HepG2 (cell line): ENCODE results near the gene CNIH3. TPM values are rescaled to one million over a fixed set of nuclear protein-coding genes. Genes with fewer than 3 reads are reported as not detected.

Experiments used
- ATAC-seq: fragments of 200-7000 bp; cut with Tn5 transposase; 3 replicates; pipeline ENCODE4 v1.9.1; 2020; ENCODE audit warnings: mild to moderate bottlenecking, moderate library complexity
- BruUV-seq: library from RNA; stranded (reverse); fragments of 400-500 nt; replicated peaks from 2 replicates; lab custom pipeline; 2021; lab: Mats Ljungman, UMichigan
- CTCF ChIA-PET: fragments of 300-600 bp; formaldehyde crosslinking; extraction: SDS; loops from one replicate; lab custom pipeline; 2021; ENCODE audit warnings: low total read pairs, inconsistent platforms, low intra/inter-chr PET ratio; lab: Yijun Ruan, JAX
- POLR2A ChIA-PET: fragments of 350-600 bp; sonication (Branson Sonifier 250); formaldehyde crosslinking; loops from one replicate; lab custom pipeline; 2020; ENCODE audit warnings: antibody characterized with exemption, inconsistent platforms; lab: Yijun Ruan, JAX
- DNase-seq: peaks from one replicate; pipeline ENCODE4 v3.0.0-alpha.2; 2015; ENCODE audit warnings: low spot score
- FAIRE-seq: peaks from 3 replicates; lab custom pipeline; 2011; peaks lifted over from hg19 to GRCh38; lab: Jason Lieb, UNC
- H2AFZ ChIP-seq: one replicate; pipeline ENCODE4 v1.6.1; 2011; ENCODE audit warnings: low read length, inconsistent platforms
- H3K27ac ChIP-seq: fragments of 300-600 bp; 3 replicates; pipeline ENCODE4 v1.8.0; 2011; ENCODE audit warnings: mixed run types, mild to moderate bottlenecking, mixed read lengths, low read length, inconsistent platforms; ENCODE audit not compliant: insufficient read depth; ENCODE audit errors: extremely low read length
- H3K27me3 ChIP-seq, 2 experiments: fragments of 200-600 bp in 1 of 2; 2 replicates in 1 of 2; 3 replicates in 1 of 2; pipeline versions ENCODE4 v1.6.0 to v1.8.0; 2011; ENCODE audit warnings: low read length in 2 of 2, mild to moderate bottlenecking in 2 of 2, moderate library complexity in 2 of 2, inconsistent platforms in 1 of 2; ENCODE audit not compliant: insufficient read depth in 2 of 2, control insufficient read depth in 1 of 2
- H3K36me3 ChIP-seq, 2 experiments: fragments of 200-600 bp in 1 of 2; replicated peaks in 1 of 2; 2 replicates in 1 of 2; 3 replicates in 1 of 2; pipeline versions ENCODE4 v1.5.1 to v1.8.0; 2011; ENCODE audit warnings: low read length in 2 of 2, inconsistent platforms in 1 of 2; ENCODE audit not compliant: insufficient read depth in 2 of 2, control insufficient read depth in 1 of 2
- H3K4me1 ChIP-seq: 2 replicates; pipeline ENCODE4 v1.5.1; 2012; ENCODE audit warnings: low read length, inconsistent platforms; ENCODE audit not compliant: insufficient read depth
- H3K4me2 ChIP-seq: 2 replicates; pipeline ENCODE4 v1.6.0; 2011; ENCODE audit warnings: low read depth, low read length, inconsistent platforms
- H3K4me3 ChIP-seq, 3 experiments: fragments of 200-600 bp in 1 of 3; sonication (generic), shearing (Covaris generic) in 1 of 3; replicated peaks in 1 of 3; 2 replicates each; pipeline ENCODE4 v1.5.1; 2011 to 2016; ENCODE audit warnings: low read length in 3 of 3, inconsistent platforms in 2 of 3, low read depth in 2 of 3, mild to moderate bottlenecking in 2 of 3, control low read depth in 1 of 3, mixed read lengths in 1 of 3; ENCODE audit not compliant: insufficient read depth in 1 of 3
- H3K79me2 ChIP-seq: one replicate; pipeline ENCODE4 v1.6.1; 2011; ENCODE audit warnings: low read length, inconsistent platforms; ENCODE audit not compliant: insufficient read depth
- H3K9ac ChIP-seq: 2 replicates; pipeline ENCODE4 v1.6.0; 2011; ENCODE audit warnings: mild to moderate bottlenecking, low read depth, low read length, inconsistent platforms; ENCODE audit not compliant: insufficient read depth
- H3K9me3 ChIP-seq: 2 replicates; pipeline ENCODE4 v1.5.1; 2012; ENCODE audit warnings: mild to moderate bottlenecking, low read length
- H4K20me1 ChIP-seq: 2 replicates; pipeline ENCODE4 v1.6.0; 2011; ENCODE audit warnings: inconsistent platforms, mild to moderate bottlenecking, low read length, moderate library complexity; ENCODE audit not compliant: insufficient read depth
- CEBPG ChIP-seq: IDR thresholded peaks from 2 replicates; pipeline ENCODE4 v1.6.1; 2016
- NKX3-1 ChIP-seq: sonication (generic); formaldehyde crosslinking; IDR thresholded peaks from 2 replicates; pipeline ENCODE4 v1.5.0; 2020; ENCODE audit warnings: missing genetic modification reagents
- ZNF207 ChIP-seq: fragments of 450-650 bp; IDR thresholded peaks from 2 replicates; pipeline ENCODE4 v1.6.1; 2016; ENCODE audit warnings: antibody characterized with exemption, borderline replicate concordance
- ZNF530 ChIP-seq: sonication (generic); formaldehyde crosslinking; IDR thresholded peaks from 2 replicates; pipeline ENCODE4 v1.5.0; 2020; ENCODE audit warnings: low read depth, mild to moderate bottlenecking, missing genetic modification reagents
- ZNF558 ChIP-seq: sonication (generic); formaldehyde crosslinking; IDR thresholded peaks from 2 replicates; pipeline ENCODE4 v1.9.0; 2022; ENCODE audit warnings: mild to moderate bottlenecking, missing genetic modification reagents, borderline replicate concordance
- ZNF577 ChIP-seq: sonication (generic); formaldehyde crosslinking; IDR thresholded peaks from 2 replicates; pipeline ENCODE4 v1.4.0; 2020; ENCODE audit warnings: mild to moderate bottlenecking, low read depth, missing genetic modification reagents, borderline replicate concordance
- ZNF891 ChIP-seq: sonication (generic); formaldehyde crosslinking; IDR thresholded peaks from 2 replicates; pipeline ENCODE4 v1.5.0; 2020; ENCODE audit warnings: mild to moderate bottlenecking, missing genetic modification reagents
- WGBS: methylation state at CpG from one replicate; pipeline ENCODE4 v1.1.6; 2017; ENCODE audit warnings: low lambda C conversion rate; 5-methylcytosine and 5-hydroxymethylcytosine counted together
- in situ Hi-C: cut with HindIII; loops from 2 replicates; pipeline ENCODE4 v1.10.0; 2017; ENCODE audit warnings: low pct_unique_long_range_greater_than_20kb; ENCODE audit not compliant: extremely low pct_ligation_motif_present
- intact Hi-C: fragments of 100-400 bp; cut with micrococcal nuclease; formaldehyde crosslinking; loops from one replicate; pipeline ENCODE4 v1.10.0; 2022; ENCODE audit not compliant: unreplicated experiment
- polyA plus RNA-seq, 8 experiments: library from polyadenylated mRNA; depleted of rRNA in 3 of 8; stranded (reverse) in 7 of 8; unstranded in 1 of 8; fragments of >200 nt; fragmentation: Illumina TruSeq in 4 of 8; extraction: Trizol in 4 of 8; gene quantifications; 2 replicates each; pipeline versions ENCODE4 v1.2.1 to v1.2.3, GENCODE V29; 2011 to 2016; ENCODE audit warnings: low read depth in 4 of 8, missing spikeins in 1 of 8, mixed read lengths in 1 of 8; ENCODE audit not compliant: insufficient read depth in 1 of 8
- total RNA-seq, 5 experiments: library from RNA; depleted of rRNA; stranded (reverse); fragments of >200 nt; fragmentation: Illumina TruSeq; extraction: Trizol; gene quantifications; 2 replicates each; pipeline ENCODE4 v1.2.3, GENCODE V29; 2016; ENCODE audit warnings: low read depth in 1 of 5
- TF ChIP-seq, protein P1 (sequence below): sonication (generic); formaldehyde crosslinking; IDR thresholded peaks from 2 replicates; pipeline ENCODE4 v1.4.0; 2020; ENCODE audit warnings: missing genetic modification reagents
- TF ChIP-seq, protein P2 (sequence below): sonication (generic); formaldehyde crosslinking; IDR thresholded peaks from 2 replicates; pipeline ENCODE4 v1.8.0; 2022; ENCODE audit warnings: missing genetic modification reagents, low read depth, mild to moderate bottlenecking, borderline replicate concordance
- TF ChIP-seq, protein P3 (sequence below): sonication (generic); formaldehyde crosslinking; conservative IDR thresholded peaks from 2 replicates; pipeline ENCODE4 v1.8.0; 2022; ENCODE audit warnings: low read depth, missing genetic modification reagents
- TF ChIP-seq, protein P4 (sequence below): sonication (generic); formaldehyde crosslinking; IDR thresholded peaks from 2 replicates; pipeline ENCODE4 v1.4.0; 2020; ENCODE audit warnings: missing genetic modification reagents, borderline replicate concordance

The CNIH3 gene
- total and polyA plus RNA-seq, 2 of the 13 experiments (the other 11 are each of a cell fraction or from before 2014, with no cell fraction given) = 0.36 to 1.1 TPM

DNA sequence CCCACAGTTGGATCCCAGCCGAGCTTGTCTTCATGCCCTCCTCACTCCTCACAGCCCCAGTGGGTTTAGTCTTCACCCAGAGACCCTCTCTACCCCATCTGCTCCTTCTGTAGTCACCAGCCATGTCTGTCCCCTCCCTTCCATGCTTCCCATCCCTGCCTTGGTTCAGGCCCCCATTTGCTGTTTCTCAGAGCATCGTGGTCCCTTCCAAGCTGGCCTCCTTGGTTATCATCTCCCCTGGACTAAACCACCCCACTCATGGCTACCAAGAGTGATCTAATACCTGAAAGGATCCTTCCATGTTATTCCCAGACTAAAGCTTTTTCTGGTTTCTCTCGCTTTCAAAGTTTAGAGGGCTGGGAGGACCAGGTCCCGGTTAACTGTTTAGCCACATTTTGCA, 8.3 kb downstream of the CNIH3 start (continued):
- TF ChIP-seq, protein P1, sequence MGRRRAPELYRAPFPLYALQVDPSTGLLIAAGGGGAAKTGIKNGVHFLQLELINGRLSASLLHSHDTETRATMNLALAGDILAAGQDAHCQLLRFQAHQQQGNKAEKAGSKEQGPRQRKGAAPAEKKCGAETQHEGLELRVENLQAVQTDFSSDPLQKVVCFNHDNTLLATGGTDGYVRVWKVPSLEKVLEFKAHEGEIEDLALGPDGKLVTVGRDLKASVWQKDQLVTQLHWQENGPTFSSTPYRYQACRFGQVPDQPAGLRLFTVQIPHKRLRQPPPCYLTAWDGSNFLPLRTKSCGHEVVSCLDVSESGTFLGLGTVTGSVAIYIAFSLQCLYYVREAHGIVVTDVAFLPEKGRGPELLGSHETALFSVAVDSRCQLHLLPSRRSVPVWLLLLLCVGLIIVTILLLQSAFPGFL (CRISPR knock-in tag) = no peak

DNA sequence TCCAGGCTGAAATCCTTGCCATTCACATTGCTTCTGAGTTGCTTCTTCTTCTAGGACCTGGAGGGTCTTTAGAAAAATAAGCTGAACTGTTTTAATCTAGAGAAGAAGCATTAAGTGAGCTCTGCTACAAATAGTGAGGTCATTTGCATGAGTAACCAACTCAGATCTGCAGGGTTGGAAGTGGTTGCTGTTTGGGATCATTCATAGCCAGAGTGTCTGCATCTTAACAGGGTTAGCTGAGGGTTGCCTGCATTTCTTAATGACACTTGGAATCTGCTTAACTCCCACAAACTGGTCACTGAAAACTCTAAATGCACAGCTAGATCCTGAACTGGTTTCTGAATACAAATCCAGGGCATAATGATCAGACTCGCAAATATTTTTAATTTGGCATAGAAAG, 9.9 kb downstream of the CNIH3 start:
- BruUV-seq = no TSS peak
- WGBS = 0% methylated on average over 1 of the region's 1 CpG
- Histone ChIP-seq H3K4me3 (no peak overlapping the region), H3K79me2 (no peaks in the 10 kb centered on the region), H2AFZ (no peak overlapping the region), H3K27ac (no peak overlapping the region), H3K27me3 (peaks cover 2 to 3% of the 10 kb centered on the region in 2 experiments; a peak in 2 of 5 replicates), H3K4me2 (no peak overlapping the region), H3K4me1 (peaks cover 5% of the 10 kb centered on the region; the same call in 1 of the 2 replicates), H3K9me3 (no peaks in the 10 kb centered on the region), H3K36me3 (no peaks in the 10 kb centered on the region)
- no peak for FAIRE-seq
- CTCF ChIA-PET = no interaction called here
- intact Hi-C loops = no loop called here
- in situ Hi-C loops = no loop called here
- ATAC-seq = no peak
- DNase-seq = no peak
- no peak for TF ChIP-seq ZNF207
- no peak for TF ChIP-seq ZNF891 (CRISPR knock-in tag)
- TF ChIP-seq ZNF558 = no peak
- TF ChIP-seq, all 625 proteins: peak for 0
- no peak overlapping the region for H3K9ac ChIP-seq
- H4K20me1 ChIP-seq = no peaks in the 10 kb centered on the region
- POLR2A ChIA-PET = no interaction called here

DNA sequence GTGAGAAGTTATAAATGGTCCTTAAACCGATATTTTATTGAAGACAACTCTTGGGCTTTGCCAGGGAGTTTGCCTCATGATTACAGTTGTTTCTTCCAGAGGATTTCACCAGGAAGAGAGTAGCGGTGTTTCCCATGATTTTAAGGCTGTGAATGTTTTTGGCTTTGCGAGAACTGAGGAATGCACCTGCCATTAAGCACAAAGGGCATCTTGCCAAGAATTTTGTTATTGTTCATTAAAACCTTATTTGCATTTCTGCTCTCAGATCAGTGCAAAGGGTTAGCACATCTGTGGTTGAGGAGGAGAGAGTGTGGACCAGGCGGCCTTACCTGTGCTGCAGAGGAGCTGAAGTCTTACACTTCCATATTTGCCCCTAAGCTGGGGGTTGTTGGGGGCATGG, 13.8 kb downstream of the CNIH3 start:
- WGBS = 28% methylated on average over 4 of the region's 4 CpGs
- H3K36me3 ChIP-seq = no peaks in the 10 kb centered on the region
- no peaks in the 10 kb centered on the region for H4K20me1 ChIP-seq
- H3K27me3 ChIP-seq = peaks cover 2 to 17% of the 10 kb centered on the region in 2 experiments; a peak in 3 of 5 replicates
- H3K79me2 ChIP-seq = no peaks in the 10 kb centered on the region
- FAIRE-seq (no peak), DNase-seq (no peak), ATAC-seq (no peak)
- H3K4me2 ChIP-seq = no peak overlapping the region
- H3K27ac ChIP-seq = no peak overlapping the region
- CTCF ChIA-PET = no interaction called here
- POLR2A ChIA-PET = no interaction called here
- no peaks in the 10 kb centered on the region for H3K9me3 ChIP-seq
- intact Hi-C loops = loop anchor here (1.0 kb wide), 1 partner anchor 24 kb away; no protein-coding TSS in a partner anchor
- BruUV-seq = no TSS peak
- H2AFZ ChIP-seq = no peak overlapping the region
- in situ Hi-C loops = no loop called here
- H3K4me1 ChIP-seq = no peaks in the 10 kb centered on the region
- no peak overlapping the region for H3K9ac ChIP-seq
- H3K4me3 ChIP-seq = no peak overlapping the region
- TF ChIP-seq CEBPG = no peak
- TF ChIP-seq, protein P2, sequence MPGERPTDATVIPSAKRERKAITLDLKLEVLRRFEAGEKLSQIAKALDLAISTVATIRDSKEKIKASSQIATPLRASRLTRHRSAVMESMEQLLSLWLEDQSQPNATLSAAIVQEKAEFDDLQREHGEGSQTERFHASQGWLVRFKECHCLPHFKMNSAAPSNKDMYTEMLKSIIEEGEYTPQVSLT (CRISPR knock-in tag) = no peak
- TF ChIP-seq ZNF577 (CRISPR knock-in tag) = no peak
- TF ChIP-seq, protein P3, sequence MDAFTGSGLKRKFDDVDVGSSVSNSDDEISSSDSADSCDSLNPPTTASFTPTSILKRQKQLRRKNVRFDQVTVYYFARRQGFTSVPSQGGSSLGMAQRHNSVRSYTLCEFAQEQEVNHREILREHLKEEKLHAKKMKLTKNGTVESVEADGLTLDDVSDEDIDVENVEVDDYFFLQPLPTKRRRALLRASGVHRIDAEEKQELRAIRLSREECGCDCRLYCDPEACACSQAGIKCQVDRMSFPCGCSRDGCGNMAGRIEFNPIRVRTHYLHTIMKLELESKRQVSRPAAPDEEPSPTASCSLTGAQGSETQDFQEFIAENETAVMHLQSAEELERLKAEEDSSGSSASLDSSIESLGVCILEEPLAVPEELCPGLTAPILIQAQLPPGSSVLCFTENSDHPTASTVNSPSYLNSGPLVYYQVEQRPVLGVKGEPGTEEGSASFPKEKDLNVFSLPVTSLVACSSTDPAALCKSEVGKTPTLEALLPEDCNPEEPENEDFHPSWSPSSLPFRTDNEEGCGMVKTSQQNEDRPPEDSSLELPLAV (CRISPR knock-in tag) = no peak
- TF ChIP-seq ZNF530 (CRISPR knock-in tag) = no peak
- TF ChIP-seq, protein P4, sequence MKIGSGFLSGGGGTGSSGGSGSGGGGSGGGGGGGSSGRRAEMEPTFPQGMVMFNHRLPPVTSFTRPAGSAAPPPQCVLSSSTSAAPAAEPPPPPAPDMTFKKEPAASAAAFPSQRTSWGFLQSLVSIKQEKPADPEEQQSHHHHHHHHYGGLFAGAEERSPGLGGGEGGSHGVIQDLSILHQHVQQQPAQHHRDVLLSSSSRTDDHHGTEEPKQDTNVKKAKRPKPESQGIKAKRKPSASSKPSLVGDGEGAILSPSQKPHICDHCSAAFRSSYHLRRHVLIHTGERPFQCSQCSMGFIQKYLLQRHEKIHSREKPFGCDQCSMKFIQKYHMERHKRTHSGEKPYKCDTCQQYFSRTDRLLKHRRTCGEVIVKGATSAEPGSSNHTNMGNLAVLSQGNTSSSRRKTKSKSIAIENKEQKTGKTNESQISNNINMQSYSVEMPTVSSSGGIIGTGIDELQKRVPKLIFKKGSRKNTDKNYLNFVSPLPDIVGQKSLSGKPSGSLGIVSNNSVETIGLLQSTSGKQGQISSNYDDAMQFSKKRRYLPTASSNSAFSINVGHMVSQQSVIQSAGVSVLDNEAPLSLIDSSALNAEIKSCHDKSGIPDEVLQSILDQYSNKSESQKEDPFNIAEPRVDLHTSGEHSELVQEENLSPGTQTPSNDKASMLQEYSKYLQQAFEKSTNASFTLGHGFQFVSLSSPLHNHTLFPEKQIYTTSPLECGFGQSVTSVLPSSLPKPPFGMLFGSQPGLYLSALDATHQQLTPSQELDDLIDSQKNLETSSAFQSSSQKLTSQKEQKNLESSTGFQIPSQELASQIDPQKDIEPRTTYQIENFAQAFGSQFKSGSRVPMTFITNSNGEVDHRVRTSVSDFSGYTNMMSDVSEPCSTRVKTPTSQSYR (CRISPR knock-in tag) = no peak
- TF ChIP-seq NKX3-1 (CRISPR knock-in tag) = no peak
